MM.1S (cell line): Measurements from ENCODE around the gene C16orf95.

Source experiments
- CTCF ChIP-seq: fragments of 300-600 bp; sonication (generic); IDR thresholded peaks from 2 replicates; pipeline ENCODE4 v1.5.1; 2016; ENCODE audit warnings: antibody characterized with exemption, low read length, mixed read lengths
- EZH2 ChIP-seq: fragments of 300-600 bp; sonication (generic); optimal IDR thresholded peaks from 2 replicates; pipeline ENCODE3; 2017; ENCODE audit warnings: low read depth, mild to moderate bottlenecking, antibody characterized with exemption, low read length, mixed read lengths

GRCh38 chr16:87344931-87345631, 27.9 kb upstream of the C16orf95 start:
- TF ChIP-seq EZH2: no peak
- TF ChIP-seq CTCF: no peak
